ENCODE data around the gene LRP5.

GRCh38 chr11:68468217-68468828 is 155.9 kb downstream of the LRP5 start:
- TF ChIP-seq CTCF (IDR thresholded peaks at IDR 0.05) (no peak), POLR2A (IDR thresholded peaks at IDR 0.05) (no peak)

Measured in gastroesophageal sphincter (tissue), 3 donors.